PC-9 (cell line): Measurements from ENCODE around the gene MAGEB1.

Source experiments
- CTCF ChIP-seq: fragments of 200-600 bp; sonication (generic); conservative IDR thresholded peaks from 2 replicates; pipeline ENCODE4 v1.6.1; 2017; ENCODE audit warnings: mixed run types, antibody characterized with exemption, mild to moderate bottlenecking, moderate library complexity
- EZH2 ChIP-seq: fragments of 200-600 bp; sonication (generic); IDR thresholded peaks from 2 replicates; pipeline ENCODE4 v1.8.0; 2017; ENCODE audit warnings: antibody characterized with exemption, low read depth

- TF ChIP-seq CTCF = no peak
- no peak for TF ChIP-seq EZH2
Observed at GRCh38 chrX:30228526-30228925, 18.4 kb upstream of the MAGEB1 start.
